GM13977 (cell line): ENCODE measurements around the gene HOXB6.

Experiments used
- DNase-seq: peaks from one replicate; pipeline ENCODE4 v3.0.0; 2012; ENCODE audit warnings: low spot score
- CTCF ChIP-seq: IDR thresholded peaks from 2 replicates; pipeline ENCODE4 v1.5.1; 2012; ENCODE audit warnings: mild to moderate bottlenecking, control low read depth; ENCODE audit not compliant: insufficient read depth; ENCODE audit errors: extremely low read depth, missing control alignments
- in situ Hi-C: fragments of 300-500 bp; cut with MboI; formaldehyde crosslinking; loops from one replicate; pipeline ENCODE4 v1.12.0; 2022; ENCODE audit warnings: low sequenced_read_pairs, low pct_unique_long_range_greater_than_20kb, mixed read lengths, inconsistent platforms; ENCODE audit not compliant: unreplicated experiment

Gene HOXB6

GRCh38 chr17:48578616-48579470 lies 25.9 kb downstream of the HOXB6 start:
- peak; percentile 1 for TF ChIP-seq CTCF
- in situ Hi-C loops: no loop called here
- no peak for DNase-seq

- DNase-seq: peak; percentile 88
- in situ Hi-C loops: no loop called here
- TF ChIP-seq CTCF: no peak
Measured at GRCh38 chr17:48577946-48578615, 26.7 kb downstream of the HOXB6 start, which contains the start of gene HOXB4. Gene HOXB4, minus strand, starts transcription at chr17:48578350. Its CDS starts 31 bp downstream, at chr17:48578319.

- peak; percentile 66 for DNase-seq
- in situ Hi-C loops: no loop called here
- TF ChIP-seq CTCF: no peak
Measured at GRCh38 chr17:48577330-48577945, 27.3 kb downstream of the HOXB6 start.

GRCh38 chr17:48576479-48577309 lies 28.1 kb downstream of the HOXB6 start:
- in situ Hi-C loops: no loop called here
- TF ChIP-seq CTCF: no peak
- no peak for DNase-seq

GRCh38 chr17:48575673-48576478 lies 28.9 kb downstream of the HOXB6 start:
- no peak for TF ChIP-seq CTCF
- DNase-seq: no peak
- in situ Hi-C loops: no loop called here
